Skin epidermis (tissue), 12 donors: ENCODE measurements around the gene ZNRF4.
"Not testable (repeated sequence)": the region's sequence is repeated elsewhere in the genome, so short reads cannot be mapped to it uniquely, and the experiment has no call there.

Source experiments
- H3K27ac ChIP-seq, 21 experiments: fragments of 200-600 bp; sonication (generic) in 11 of 21; one replicate each; pipeline ENCODE4 v1.5.0; 2020; ENCODE audit warnings: mild to moderate bottlenecking in 3 of 21, inconsistent platforms in 2 of 21, moderate library complexity in 2 of 21
- H3K4me3 ChIP-seq, 7 experiments: fragments of 200-600 bp; sonication (generic) in 2 of 7; one replicate each; pipeline ENCODE4 v1.5.0; 2020; ENCODE audit warnings: inconsistent platforms in 2 of 7, mild to moderate bottlenecking in 2 of 7, moderate library complexity in 1 of 7

Gene ZNRF4

DNA sequence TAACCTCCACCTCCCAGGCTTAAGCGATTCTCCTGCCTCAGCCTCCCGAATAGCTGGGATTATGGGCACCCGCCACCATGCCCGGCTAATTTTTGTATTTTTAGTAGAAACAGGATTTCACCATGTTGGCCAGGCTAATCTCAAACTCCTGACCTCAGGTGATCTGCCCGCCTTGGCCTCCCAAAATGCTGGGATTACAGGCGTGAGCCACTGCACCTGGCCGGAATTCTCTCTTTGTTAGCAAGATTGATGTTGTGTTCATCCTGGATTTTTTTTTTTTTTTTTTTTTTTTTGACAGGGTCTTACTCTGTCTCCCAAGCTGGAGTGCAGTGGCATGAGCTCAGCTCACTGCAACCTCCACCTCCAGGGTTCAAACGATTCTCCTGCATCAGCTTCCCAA, 16.5 kb upstream of the ZNRF4 start:
- not testable (repeated sequence) for H3K4me3 ChIP-seq, H3K27ac ChIP-seq

GRCh38 chr19:5439452-5439851, 15.8 kb upstream of the ZNRF4 start:
- Histone ChIP-seq H3K27ac (no peak overlapping the region), H3K4me3 (no peak overlapping the region)

GRCh38 chr19:5440299-5440698, 14.9 kb upstream of the ZNRF4 start:
- Histone ChIP-seq H3K4me3 (no peak overlapping the region), H3K27ac (no peak overlapping the region)

DNA sequence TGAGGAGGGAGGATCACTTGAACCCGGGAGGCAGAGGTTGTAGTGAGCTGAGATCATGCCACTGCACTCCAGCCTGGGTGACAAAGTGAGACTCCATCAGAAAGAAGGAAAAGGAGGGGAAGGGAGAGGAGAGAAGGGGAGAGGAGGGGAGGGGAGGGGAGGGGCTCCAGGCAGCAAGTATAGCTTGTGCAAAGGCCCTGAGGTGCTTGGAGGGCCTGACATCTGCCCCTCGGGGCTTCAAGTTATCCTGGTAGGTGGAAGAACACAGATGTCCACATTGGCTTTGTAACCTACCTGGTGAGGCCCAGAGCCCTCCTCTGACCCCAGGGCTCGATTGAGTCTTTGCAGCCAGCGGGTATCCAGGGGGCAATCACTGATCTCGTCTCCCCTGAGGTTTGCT, 11.5 kb upstream of the ZNRF4 start:
- Histone ChIP-seq H3K27ac (no peak overlapping the region), H3K4me3 (no peak overlapping the region)

DNA sequence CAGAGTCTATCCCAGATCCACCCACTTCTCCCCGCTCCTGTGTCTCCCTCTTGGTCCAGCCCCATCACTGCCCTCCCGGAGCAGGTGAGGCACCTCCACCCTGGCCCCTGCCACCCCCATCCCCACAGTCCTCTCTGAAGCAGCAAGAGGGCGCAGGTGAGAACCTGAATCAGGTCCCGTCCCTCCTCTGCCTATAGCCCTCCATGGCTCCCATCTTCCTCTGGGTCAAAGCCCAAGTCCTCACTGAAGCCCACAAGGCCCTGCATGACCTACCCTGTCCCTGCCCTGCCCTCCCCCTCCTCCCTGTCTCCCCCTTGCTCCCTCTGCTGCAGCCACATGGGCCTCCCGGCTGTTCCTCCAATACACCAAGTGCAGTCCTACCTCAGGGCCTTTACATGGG, 10.8 kb upstream of the ZNRF4 start:
- no peak overlapping the region for H3K4me3 ChIP-seq

DNA sequence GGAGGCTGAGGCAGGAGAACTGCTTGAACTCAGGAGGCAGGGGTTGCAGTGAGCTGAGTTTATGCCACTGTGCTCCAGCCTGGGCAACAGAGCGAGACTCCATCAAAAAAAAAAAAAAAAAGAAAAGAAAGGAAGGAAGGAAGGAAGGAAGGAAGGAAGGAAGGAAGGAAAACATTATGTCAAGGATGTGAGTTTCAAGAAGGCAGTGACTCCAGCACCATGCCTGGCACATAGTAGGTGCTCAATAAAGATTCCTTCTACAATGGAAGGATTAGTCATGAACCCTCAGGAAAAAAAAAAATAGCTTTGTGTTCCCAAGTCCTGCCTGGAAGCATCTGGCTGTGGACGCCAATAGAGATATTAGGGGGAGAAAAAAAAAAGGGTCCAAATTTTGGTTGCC, 10.1 kb upstream of the ZNRF4 start:
- Histone ChIP-seq H3K27ac (no peak overlapping the region), H3K4me3 (no peak overlapping the region)

More for the DNA sequence above, 10.8 kb upstream of the ZNRF4 start:
- H3K27ac ChIP-seq, result no peak overlapping the region

GRCh38 chr19:5445561-5446055, 9.6 kb upstream of the ZNRF4 start:
- H3K27ac ChIP-seq, result no peak overlapping the region
- H3K4me3 ChIP-seq, result no peak overlapping the region

- Histone ChIP-seq H3K4me3 (no peak overlapping the region), H3K27ac (no peak overlapping the region)
These were observed 7.4 kb upstream of the ZNRF4 start for GRCh38 chr19:5447700-5448311.

DNA sequence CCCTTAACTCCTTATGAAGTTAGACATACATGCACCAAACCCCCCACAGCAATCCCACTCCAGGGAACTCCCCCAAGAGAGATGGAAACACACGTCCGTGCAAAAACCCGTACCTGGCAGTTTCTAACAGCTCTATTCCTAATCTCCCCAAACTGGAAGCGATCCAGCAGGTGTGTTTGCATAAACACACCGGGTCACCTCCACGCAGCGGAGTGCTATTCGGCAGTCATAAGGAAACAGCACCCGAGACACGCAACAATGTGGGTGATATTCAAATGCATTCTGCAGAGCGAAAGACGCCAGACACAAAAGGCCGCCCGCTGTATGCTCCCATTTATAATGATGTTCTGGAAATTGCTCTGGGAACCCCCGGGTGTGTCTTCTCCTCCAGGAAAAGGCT, 6.8 kb upstream of the ZNRF4 start:
- Histone ChIP-seq H3K4me3 (no peak overlapping the region), H3K27ac (no peak overlapping the region)

DNA sequence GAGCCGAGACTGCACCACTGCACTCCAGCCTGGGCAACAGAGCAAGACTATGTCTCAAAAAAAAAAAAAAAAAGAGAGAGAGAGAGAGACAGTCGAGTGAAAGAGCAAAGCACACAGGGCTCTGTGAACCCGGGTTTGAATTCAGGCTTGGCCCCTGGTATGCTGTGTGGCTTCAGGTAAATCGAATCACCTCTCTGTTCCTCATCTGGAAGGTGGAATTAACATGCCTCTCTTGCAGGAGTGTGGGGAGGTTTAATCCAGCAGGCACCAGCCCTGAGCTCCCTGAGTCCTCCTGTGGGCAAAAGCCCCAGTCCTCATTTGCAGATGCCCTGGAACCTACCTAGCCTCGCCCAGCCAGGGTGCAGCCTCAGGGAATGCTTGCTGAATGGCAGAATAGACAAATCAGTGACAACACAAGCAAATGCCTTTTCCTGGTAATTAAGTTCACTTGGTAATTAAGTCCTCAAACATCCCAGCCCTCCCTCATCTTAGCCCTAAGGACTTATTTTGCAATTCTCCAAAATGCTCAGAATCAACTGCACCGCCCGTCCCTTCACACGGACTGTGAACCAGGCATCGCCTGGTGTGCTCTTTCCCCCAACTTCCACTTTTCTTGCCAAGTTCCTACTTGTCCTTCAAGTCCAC, 4.6 kb upstream of the ZNRF4 start:
- Histone ChIP-seq H3K4me3 (no peak overlapping the region), H3K27ac (no peak overlapping the region)

DNA sequence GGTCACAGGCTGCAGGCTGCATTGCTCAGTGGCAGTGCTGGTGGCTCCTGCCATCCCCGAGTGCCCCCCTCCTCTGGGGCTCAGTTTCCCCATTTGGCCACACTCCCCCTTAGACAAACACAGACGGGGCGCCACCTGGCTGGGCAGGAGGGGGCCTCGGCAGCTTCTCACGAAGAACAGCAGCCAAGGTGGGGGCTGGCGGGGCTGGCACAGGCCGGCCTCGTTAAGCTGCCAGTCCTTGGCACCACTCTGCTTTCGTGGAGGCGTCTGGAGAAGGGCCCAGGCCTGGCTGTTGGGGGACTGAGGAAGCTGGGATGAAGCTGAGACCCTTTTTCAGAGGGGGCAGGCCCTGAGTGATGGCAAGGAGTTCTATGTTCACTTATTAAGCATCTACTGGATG, 3.7 kb upstream of the ZNRF4 start:
- Histone ChIP-seq H3K27ac (no peak overlapping the region), H3K4me3 (no peak overlapping the region)

DNA sequence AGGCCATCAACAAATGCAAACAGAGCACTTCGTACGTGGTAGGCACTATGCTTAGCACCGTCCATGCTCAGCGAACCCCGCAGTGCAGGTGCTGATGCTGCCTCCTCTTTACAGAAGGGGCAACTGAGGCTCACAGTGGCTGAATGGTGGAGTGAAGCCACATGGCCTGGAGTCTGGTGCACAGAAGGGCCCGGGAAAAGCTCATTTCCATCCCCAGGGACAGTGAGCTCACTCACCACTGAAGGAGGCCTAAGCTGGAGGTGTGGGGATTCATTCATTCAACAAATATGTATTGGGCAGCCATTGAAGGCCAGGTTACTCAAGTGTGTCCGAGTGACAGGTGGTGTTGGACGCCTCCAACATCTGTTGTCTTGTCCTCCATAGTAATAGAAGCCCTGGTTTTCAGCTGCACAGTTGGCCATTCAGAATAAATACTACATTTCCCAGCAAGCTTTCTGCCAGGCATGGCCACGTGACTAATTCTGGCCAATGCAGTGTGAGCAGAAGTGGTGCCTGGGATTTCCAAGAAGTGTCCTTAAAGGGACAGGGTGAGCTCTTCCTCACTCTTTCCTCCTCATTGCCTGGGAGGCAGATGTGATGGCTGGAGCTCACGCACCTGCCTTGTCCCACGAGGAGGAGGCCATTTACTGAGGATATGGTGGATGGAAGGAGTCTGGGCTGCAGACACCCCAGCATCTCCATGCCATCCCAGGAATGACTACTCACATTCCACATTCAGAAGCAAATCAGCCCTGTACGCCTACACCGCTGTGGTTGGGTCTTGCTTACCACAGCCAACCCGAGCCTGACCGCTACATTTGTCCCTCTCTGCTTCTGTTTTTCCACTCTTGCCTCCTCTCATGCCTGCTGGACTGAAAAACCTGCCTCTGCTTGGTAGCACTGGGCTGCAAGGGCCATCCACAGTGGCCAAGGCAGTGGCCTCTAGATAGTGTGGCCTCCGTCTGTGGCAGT, 2.3 kb upstream of the ZNRF4 start:
- Histone ChIP-seq H3K4me3 (no peak overlapping the region), H3K27ac (no peak overlapping the region)

DNA sequence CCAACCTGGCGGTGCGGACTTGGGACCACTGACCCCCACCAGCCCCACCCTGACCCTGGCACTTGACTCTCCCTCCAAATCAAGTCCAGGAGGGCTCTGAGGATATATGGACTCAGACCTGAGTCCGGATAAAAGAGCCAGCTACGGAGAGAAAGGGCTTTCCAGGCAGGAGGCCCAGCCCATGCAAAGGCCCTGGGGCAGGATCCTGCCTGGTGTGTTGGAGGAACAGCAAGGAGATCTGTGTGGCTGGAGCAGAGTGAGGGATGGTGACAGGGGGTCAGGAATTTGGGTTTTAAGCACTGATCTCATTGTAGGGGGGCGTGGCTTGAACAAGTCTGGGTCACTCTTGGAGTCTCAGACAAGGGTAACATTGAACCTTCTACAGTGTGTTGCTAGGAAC, 474 bp upstream of the ZNRF4 start:
- H3K27ac ChIP-seq, result no peak overlapping the region
- no peak overlapping the region for H3K4me3 ChIP-seq

GRCh38 chr19:5456130-5456840, 1.1 kb downstream of the ZNRF4 start:
- Histone ChIP-seq H3K4me3 (no peak overlapping the region), H3K27ac (no peak overlapping the region)

GRCh38 chr19:5456841-5457200, 1.6 kb downstream of the ZNRF4 start:
- Histone ChIP-seq H3K4me3 (no peak overlapping the region), H3K27ac (no peak overlapping the region)

DNA sequence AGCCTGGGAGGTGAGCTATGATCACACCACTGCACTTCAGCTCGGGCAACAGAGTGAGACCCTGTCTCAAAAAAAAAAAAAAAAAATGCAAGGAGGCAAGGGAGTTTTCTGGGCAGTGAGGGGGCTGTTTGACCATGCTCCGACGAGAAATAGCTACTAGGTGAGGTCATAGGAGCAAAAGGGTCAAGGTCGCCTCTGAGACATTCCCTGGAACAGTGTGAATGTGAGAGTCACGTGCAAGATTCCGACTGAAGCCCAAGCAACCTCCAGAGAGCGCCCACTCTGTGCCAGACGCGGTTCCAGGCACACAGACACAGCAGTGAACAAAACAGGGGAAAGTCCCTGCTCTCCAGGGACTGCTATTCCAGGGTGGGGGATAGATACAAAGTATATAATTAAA, 2.5 kb downstream of the ZNRF4 start:
- H3K4me3 ChIP-seq, result no peak overlapping the region
- H3K27ac ChIP-seq, result no peak overlapping the region

DNA sequence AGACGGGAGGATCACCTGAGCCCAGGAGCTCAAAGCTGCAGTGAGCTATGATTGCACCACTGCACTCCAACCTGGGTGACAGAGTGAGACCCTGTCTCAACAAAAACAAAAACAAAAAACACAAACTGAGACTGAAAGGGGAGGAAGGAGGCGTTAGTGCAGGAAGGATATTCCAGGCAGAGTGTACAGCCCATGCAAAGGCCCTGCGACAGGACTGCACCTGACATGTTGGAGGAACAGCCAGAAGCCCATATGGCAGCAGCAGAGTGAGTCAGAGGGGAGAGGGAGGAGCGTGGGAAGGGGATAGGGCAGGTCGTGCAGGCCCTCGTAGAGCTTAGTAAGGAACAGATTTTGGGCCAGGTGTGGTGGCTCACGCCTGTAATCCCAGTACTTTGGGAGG, 3.2 kb downstream of the ZNRF4 start:
- no peak overlapping the region for H3K27ac ChIP-seq
- no peak overlapping the region for H3K4me3 ChIP-seq

DNA sequence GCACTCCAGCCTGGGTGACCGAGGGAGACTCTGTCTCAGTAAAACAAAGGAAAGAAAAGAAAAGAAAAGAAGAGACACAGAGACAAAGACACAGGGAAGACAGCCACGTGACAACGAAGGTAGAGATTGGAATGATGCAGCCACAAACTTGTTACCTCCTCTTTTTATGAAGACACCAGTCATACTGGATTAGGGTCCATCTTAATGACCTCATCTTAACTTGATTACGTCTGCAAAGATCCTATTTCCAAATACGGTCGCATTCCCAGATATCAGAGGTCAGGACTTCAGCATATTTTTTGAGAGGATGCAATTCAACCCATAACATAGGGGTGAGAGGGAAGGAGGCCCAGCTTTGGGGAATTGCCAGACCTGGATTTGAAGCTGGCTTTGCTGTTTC, 4.1 kb downstream of the ZNRF4 start:
- no peak overlapping the region for H3K27ac ChIP-seq
- no peak overlapping the region for H3K4me3 ChIP-seq

GRCh38 chr19:5460748-5461147, 5.5 kb downstream of the ZNRF4 start:
- H3K27ac ChIP-seq, result no peak overlapping the region
- H3K4me3 ChIP-seq, result no peak overlapping the region

DNA sequence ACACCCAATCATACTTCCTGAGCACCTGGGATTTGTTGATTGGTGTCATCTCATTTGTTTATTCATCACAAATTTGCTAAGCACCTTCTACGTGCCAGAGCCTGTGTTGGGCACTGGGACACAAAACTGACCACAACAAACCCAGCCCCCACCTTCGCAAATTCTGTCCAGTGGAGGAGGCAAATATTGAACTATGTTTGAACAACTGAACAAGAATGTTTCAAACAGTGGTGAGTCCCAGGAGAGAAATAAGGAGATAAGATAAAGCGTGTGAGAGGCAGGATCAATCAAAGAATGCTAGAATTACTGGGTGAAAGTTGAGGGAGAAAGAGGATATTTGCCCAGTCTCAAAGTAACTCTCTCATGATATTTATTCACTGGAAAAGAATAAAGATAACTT, 8.7 kb downstream of the ZNRF4 start:
- Histone ChIP-seq H3K4me3 (no peak overlapping the region), H3K27ac (no peak overlapping the region)
